HEK293 (cell line): Measurements from ENCODE around the gene FOXN3.

Experiments
- CTCF ChIA-PET: fragments of 350-600 bp; formaldehyde crosslinking; extraction: SDS; loops from one replicate; lab custom pipeline; 2021; ENCODE audit warnings: antibody characterized with exemption; lab: Yijun Ruan, JAX
- POLR2A ChIA-PET: fragments of 300-600 bp; formaldehyde crosslinking; extraction: SDS; loops from one replicate; lab custom pipeline; 2020; ENCODE audit warnings: antibody characterized with exemption, inconsistent platforms; lab: Yijun Ruan, JAX
- H3K27ac ChIP-seq: fragments of 200-500 bp; sonication (Bioruptor generic); 2 replicates; pipeline ENCODE4 v1.5.1; 2014; ENCODE audit warnings: low read depth, low read length, control low read depth, inconsistent platforms; ENCODE audit errors: extremely low read depth
- H3K36me3 ChIP-seq, 2 experiments: fragments of 200-500 bp in 1 of 2; sonication (Bioruptor generic) in 1 of 2; 1 replicate in 1 of 2; 2 replicates in 1 of 2; pipeline ENCODE4 v1.5.1; 2014 to 2017; ENCODE audit warnings: inconsistent platforms in 2 of 2, low read length in 2 of 2; ENCODE audit not compliant: control insufficient read depth in 2 of 2, insufficient read depth in 1 of 2
- H3K4me1 ChIP-seq: fragments of 200-500 bp; sonication (Bioruptor generic); 2 replicates; pipeline ENCODE4 v1.5.1; 2014; ENCODE audit warnings: mild to moderate bottlenecking, low read length, inconsistent platforms; ENCODE audit not compliant: control insufficient read depth, insufficient read depth
- H3K4me3 ChIP-seq: 2 replicates; pipeline ENCODE4 v1.5.1; 2011; ENCODE audit warnings: low read depth, mild to moderate bottlenecking, control low read depth, low read length, moderate library complexity
- H3K9me3 ChIP-seq: fragments of 200-500 bp; sonication (Bioruptor generic); 2 replicates; pipeline ENCODE4 v1.5.1; 2014; ENCODE audit warnings: low read depth, low read length, inconsistent platforms; ENCODE audit not compliant: control insufficient read depth, insufficient read depth
- GLI4 ChIP-seq: fragments of 450-650 bp; formaldehyde crosslinking; IDR thresholded peaks from 2 replicates; pipeline ENCODE4 v1.5.1; 2016; ENCODE audit warnings: missing biosample characterization, missing genetic modification characterization
- HOXC10 ChIP-seq: sonication (generic); formaldehyde crosslinking; IDR thresholded peaks from 2 replicates; pipeline ENCODE4 v1.8.1; 2023; ENCODE audit warnings: mild to moderate bottlenecking, missing genetic modification reagents
- KLF10 ChIP-seq: fragments of 450-650 bp; IDR thresholded peaks from 2 replicates; pipeline ENCODE4 v1.5.1; 2018; ENCODE audit warnings: missing biosample characterization, mild to moderate bottlenecking, missing genetic modification characterization
- KLF16 ChIP-seq: fragments of 450-650 bp; formaldehyde crosslinking; IDR thresholded peaks from 2 replicates; pipeline ENCODE4 v1.5.1; 2017; ENCODE audit warnings: missing biosample characterization, missing genetic modification characterization
- KLF8 ChIP-seq: fragments of 450-650 bp; formaldehyde crosslinking; IDR thresholded peaks from 2 replicates; pipeline ENCODE4 v1.5.1; 2016; ENCODE audit warnings: missing biosample characterization, missing genetic modification characterization
- MZF1 ChIP-seq: fragments of 450-650 bp; formaldehyde crosslinking; IDR thresholded peaks from 2 replicates; pipeline ENCODE4 v1.5.1; 2017; ENCODE audit warnings: missing biosample characterization, missing genetic modification characterization, borderline replicate concordance
- OSR2 ChIP-seq: fragments of 450-650 bp; formaldehyde crosslinking; IDR thresholded peaks from 2 replicates; pipeline ENCODE4 v1.5.1; 2016; ENCODE audit warnings: missing biosample characterization, missing genetic modification characterization
- PRDM1 ChIP-seq: fragments of 450-650 bp; formaldehyde crosslinking; IDR thresholded peaks from 2 replicates; pipeline ENCODE4; 2016; ENCODE audit warnings: missing biosample characterization, missing genetic modification characterization
- SETDB1 ChIP-seq: IDR thresholded peaks from one replicate; pipeline ENCODE4 v1.6.1; 2017; ENCODE audit warnings: mild to moderate bottlenecking, low read length, moderate library complexity, mixed read lengths; ENCODE audit not compliant: insufficient read length
- SP7 ChIP-seq: fragments of 450-650 bp; formaldehyde crosslinking; IDR thresholded peaks from 2 replicates; pipeline ENCODE4 v1.5.1; 2016; ENCODE audit warnings: missing biosample characterization, missing genetic modification characterization
- WT1 ChIP-seq: fragments of 450-650 bp; formaldehyde crosslinking; IDR thresholded peaks from 2 replicates; pipeline ENCODE4 v1.5.1; 2016; ENCODE audit warnings: missing biosample characterization, missing genetic modification characterization
- ZBTB20 ChIP-seq: fragments of 450-650 bp; formaldehyde crosslinking; IDR thresholded peaks from 2 replicates; pipeline ENCODE4 v1.5.1; 2016; ENCODE audit warnings: missing biosample characterization, missing genetic modification characterization
- ZBTB21 ChIP-seq: fragments of 450-650 bp; formaldehyde crosslinking; IDR thresholded peaks from 2 replicates; pipeline ENCODE4 v1.5.1; 2017; ENCODE audit warnings: missing biosample characterization, missing genetic modification characterization
- ZBTB8A ChIP-seq: fragments of 450-650 bp; formaldehyde crosslinking; IDR thresholded peaks from 2 replicates; pipeline ENCODE4 v1.5.1; 2016; ENCODE audit warnings: missing biosample characterization, missing genetic modification characterization
- ZFP3 ChIP-seq: fragments of 450-650 bp; formaldehyde crosslinking; IDR thresholded peaks from 2 replicates; pipeline ENCODE4 v1.5.1; 2016; ENCODE audit warnings: low read depth, missing biosample characterization, missing genetic modification characterization
- ZNF2 ChIP-seq: fragments of 450-650 bp; formaldehyde crosslinking; IDR thresholded peaks from 2 replicates; pipeline ENCODE4 v1.5.1; 2016; ENCODE audit warnings: missing biosample characterization, missing genetic modification characterization
- ZNF214 ChIP-seq: fragments of 450-650 bp; formaldehyde crosslinking; IDR thresholded peaks from 2 replicates; pipeline ENCODE4 v1.5.1; 2017; ENCODE audit warnings: missing biosample characterization, mild to moderate bottlenecking, missing genetic modification characterization, borderline replicate concordance
- ZNF350 ChIP-seq: fragments of 450-650 bp; formaldehyde crosslinking; IDR thresholded peaks from 2 replicates; pipeline ENCODE4 v1.5.0; 2017; ENCODE audit warnings: missing biosample characterization, mild to moderate bottlenecking, missing genetic modification characterization
- ZNF366 ChIP-seq: fragments of 450-650 bp; formaldehyde crosslinking; conservative IDR thresholded peaks from 2 replicates; pipeline ENCODE4 v1.5.1; 2016; ENCODE audit warnings: missing biosample characterization, missing genetic modification characterization
- ZNF37A ChIP-seq: fragments of 450-650 bp; IDR thresholded peaks from 2 replicates; pipeline ENCODE4 v1.5.1; 2018; ENCODE audit warnings: missing biosample characterization, missing genetic modification characterization
- ZNF404 ChIP-seq: fragments of 450-650 bp; formaldehyde crosslinking; IDR thresholded peaks from 2 replicates; pipeline ENCODE4 v1.5.1; 2017; ENCODE audit warnings: missing biosample characterization, missing genetic modification characterization
- ZNF529 ChIP-seq: fragments of 450-650 bp; formaldehyde crosslinking; IDR thresholded peaks from 2 replicates; pipeline ENCODE4 v1.5.1; 2017; ENCODE audit warnings: missing genetic modification characterization, missing biosample characterization; ENCODE audit not compliant: insufficient replicate concordance
- ZNF544 ChIP-seq: fragments of 450-650 bp; formaldehyde crosslinking; IDR thresholded peaks from 2 replicates; pipeline ENCODE4 v1.5.0; 2017; ENCODE audit warnings: missing biosample characterization, missing genetic modification characterization
- ZNF626 ChIP-seq: fragments of 450-650 bp; sonication (Bioruptor Pico); formaldehyde crosslinking; IDR thresholded peaks from 2 replicates; pipeline ENCODE4 v1.5.1; 2018; ENCODE audit warnings: missing biosample characterization, missing genetic modification characterization, inconsistent platforms
- ZNF629 ChIP-seq: fragments of 450-650 bp; formaldehyde crosslinking; IDR thresholded peaks from 2 replicates; pipeline ENCODE4 v1.5.1; 2017; ENCODE audit warnings: missing biosample characterization, missing genetic modification characterization
- ZNF639 ChIP-seq: fragments of 450-650 bp; formaldehyde crosslinking; IDR thresholded peaks from 2 replicates; pipeline ENCODE4 v1.5.1; 2016; ENCODE audit warnings: missing biosample characterization, missing genetic modification characterization
- ZNF701 ChIP-seq: fragments of 450-650 bp; formaldehyde crosslinking; IDR thresholded peaks from 2 replicates; pipeline ENCODE4 v1.5.1; 2016; ENCODE audit warnings: missing biosample characterization, missing genetic modification characterization
- ZNF704 ChIP-seq: fragments of 450-650 bp; formaldehyde crosslinking; IDR thresholded peaks from 2 replicates; pipeline ENCODE4 v1.5.1; 2016; ENCODE audit warnings: missing biosample characterization, missing genetic modification characterization
- ZNF830 ChIP-seq: fragments of 450-650 bp; IDR thresholded peaks from 2 replicates; pipeline ENCODE4 v1.5.0; 2018; ENCODE audit warnings: missing biosample characterization, missing genetic modification characterization, low read depth, mild to moderate bottlenecking, moderate library complexity
- ZNF837 ChIP-seq: fragments of 450-650 bp; formaldehyde crosslinking; IDR thresholded peaks from 2 replicates; pipeline ENCODE4 v1.5.1; 2016; ENCODE audit warnings: missing biosample characterization, missing genetic modification characterization
- ZNF843 ChIP-seq: fragments of 450-650 bp; formaldehyde crosslinking; IDR thresholded peaks from 2 replicates; pipeline ENCODE4 v1.5.1; 2016; ENCODE audit warnings: missing biosample characterization, missing genetic modification characterization
- TF ChIP-seq, protein P1 (sequence below): fragments of 450-650 bp; formaldehyde crosslinking; IDR thresholded peaks from 2 replicates; pipeline ENCODE4; 2016; ENCODE audit warnings: missing biosample characterization, missing genetic modification characterization
- TF ChIP-seq, protein P2 (sequence below): fragments of 450-650 bp; formaldehyde crosslinking; IDR thresholded peaks from 2 replicates; pipeline ENCODE4 v1.5.1; 2017; ENCODE audit warnings: missing biosample characterization, missing genetic modification characterization

Gene FOXN3

DNA sequence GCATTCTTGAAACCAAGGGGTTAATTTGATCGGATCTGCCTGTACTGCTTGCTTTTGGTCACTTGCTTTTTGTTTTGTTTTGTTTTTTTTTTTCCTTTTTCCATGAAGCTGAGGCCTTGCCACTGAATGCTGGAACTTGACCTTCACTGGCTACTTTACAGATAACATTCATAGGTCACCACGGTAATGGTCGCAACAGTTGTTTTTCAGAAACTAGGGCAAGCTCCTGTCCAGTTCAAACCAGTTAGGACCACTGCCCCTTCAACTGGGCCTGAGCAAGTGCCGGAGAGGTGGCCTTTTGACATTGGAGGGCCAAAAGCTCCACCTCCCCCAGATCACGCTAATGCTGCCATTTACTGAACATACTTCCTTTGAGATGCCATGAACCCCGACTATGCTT, 147.6 kb downstream of the FOXN3 start (continued):
- TF ChIP-seq ZNF639 (tag by site-specific recombination) (no peak), MZF1 (tag by site-specific recombination) (no peak), OSR2 (tag by site-specific recombination) (no peak), HOXC10 (CRISPR knock-in tag) (no peak), ZNF350 (tag by site-specific recombination) (no peak), ZNF2 (tag by site-specific recombination) (no peak), KLF10 (tag by site-specific recombination) (no peak)

DNA sequence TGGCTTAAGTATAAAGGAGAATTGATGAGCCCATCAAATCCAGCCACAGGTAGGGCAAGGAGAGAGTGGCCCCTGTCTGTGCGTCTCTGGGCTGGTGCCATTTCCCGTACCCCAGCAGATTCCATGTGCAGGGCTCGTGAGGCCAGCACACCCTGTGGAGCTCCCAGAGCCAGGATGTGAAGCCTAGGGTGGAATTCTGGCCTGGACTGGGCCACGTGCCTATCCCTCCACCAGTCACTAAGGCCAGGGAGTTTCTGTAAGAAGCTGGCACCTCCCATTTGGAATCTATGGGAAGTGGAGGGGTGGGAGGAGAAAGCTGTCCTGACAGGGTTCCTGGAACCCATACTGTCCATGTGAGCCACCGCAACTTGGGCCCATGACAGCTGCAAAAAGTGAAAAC, 148.5 kb downstream of the FOXN3 start:
- ChIA-PET CTCF (no interaction called here), POLR2A (no interaction called here)
- Histone ChIP-seq H3K4me3 (no peak overlapping the region), H3K9me3 (no peaks in the 10 kb centered on the region), H3K27ac (no peak overlapping the region), H3K36me3 (no peaks in the 10 kb centered on the region), H3K4me1 (no peaks in the 10 kb centered on the region)
- TF ChIP-seq KLF8 (tag by site-specific recombination), result no peak
- TF ChIP-seq ZNF704 (tag by site-specific recombination), result no peak
- no peak for TF ChIP-seq ZNF830 (tag by site-specific recombination)
- no peak for TF ChIP-seq GLI4 (tag by site-specific recombination)
- no peak for TF ChIP-seq SP7 (tag by site-specific recombination)
- no peak for TF ChIP-seq ZNF544
- no peak for TF ChIP-seq ZNF214 (tag by site-specific recombination)
- no peak for TF ChIP-seq WT1 (tag by site-specific recombination)
- TF ChIP-seq PRDM1 (tag by site-specific recombination), result no peak
- TF ChIP-seq ZNF404, result no peak
- TF ChIP-seq ZNF37A (tag by site-specific recombination), result no peak
- no peak for TF ChIP-seq ZBTB8A (tag by site-specific recombination)
- TF ChIP-seq KLF10 (tag by site-specific recombination), result no peak
- no peak for TF ChIP-seq KLF16 (tag by site-specific recombination)
- TF ChIP-seq, protein P1, sequence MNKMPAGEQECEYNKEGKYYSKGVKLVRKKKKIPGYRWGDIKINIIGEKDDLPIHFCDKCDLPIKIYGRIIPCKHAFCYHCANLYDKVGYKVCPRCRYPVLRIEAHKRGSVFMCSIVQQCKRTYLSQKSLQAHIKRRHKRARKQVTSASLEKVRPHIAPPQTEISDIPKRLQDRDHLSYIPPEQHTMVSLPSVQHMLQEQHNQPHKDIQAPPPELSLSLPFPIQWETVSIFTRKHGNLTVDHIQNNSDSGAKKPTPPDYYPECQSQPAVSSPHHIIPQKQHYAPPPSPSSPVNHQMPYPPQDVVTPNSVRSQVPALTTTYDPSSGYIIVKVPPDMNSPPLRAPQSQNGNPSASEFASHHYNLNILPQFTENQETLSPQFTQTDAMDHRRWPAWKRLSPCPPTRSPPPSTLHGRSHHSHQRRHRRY, result no peak

GRCh38 chr14:89267656-89268055, 149.4 kb downstream of the FOXN3 start:
- H3K36me3 ChIP-seq, result no peaks in the 10 kb centered on the region
- H3K4me1 ChIP-seq, result no peaks in the 10 kb centered on the region
- POLR2A ChIA-PET, result no interaction called here
- H3K4me3 ChIP-seq, result no peak overlapping the region
- H3K27ac ChIP-seq, result no peak overlapping the region
- CTCF ChIA-PET, result no interaction called here
- H3K9me3 ChIP-seq, result no peaks in the 10 kb centered on the region
- no peak for TF ChIP-seq SETDB1
- TF ChIP-seq ZNF366 (tag by site-specific recombination), result no peak
- no peak for TF ChIP-seq ZNF843 (tag by site-specific recombination)
- TF ChIP-seq ZBTB20 (tag by site-specific recombination), result no peak
- no peak for TF ChIP-seq ZNF701 (tag by site-specific recombination)
- no peak for TF ChIP-seq ZFP3
- no peak for TF ChIP-seq ZNF629 (tag by site-specific recombination)
- no peak for TF ChIP-seq ZNF529 (tag by site-specific recombination)
- no peak for TF ChIP-seq ZNF626 (tag by site-specific recombination)
- no peak for TF ChIP-seq ZNF837 (tag by site-specific recombination)
- TF ChIP-seq ZBTB8A (tag by site-specific recombination), result no peak
- TF ChIP-seq WT1 (tag by site-specific recombination), result no peak
- TF ChIP-seq, protein P2, sequence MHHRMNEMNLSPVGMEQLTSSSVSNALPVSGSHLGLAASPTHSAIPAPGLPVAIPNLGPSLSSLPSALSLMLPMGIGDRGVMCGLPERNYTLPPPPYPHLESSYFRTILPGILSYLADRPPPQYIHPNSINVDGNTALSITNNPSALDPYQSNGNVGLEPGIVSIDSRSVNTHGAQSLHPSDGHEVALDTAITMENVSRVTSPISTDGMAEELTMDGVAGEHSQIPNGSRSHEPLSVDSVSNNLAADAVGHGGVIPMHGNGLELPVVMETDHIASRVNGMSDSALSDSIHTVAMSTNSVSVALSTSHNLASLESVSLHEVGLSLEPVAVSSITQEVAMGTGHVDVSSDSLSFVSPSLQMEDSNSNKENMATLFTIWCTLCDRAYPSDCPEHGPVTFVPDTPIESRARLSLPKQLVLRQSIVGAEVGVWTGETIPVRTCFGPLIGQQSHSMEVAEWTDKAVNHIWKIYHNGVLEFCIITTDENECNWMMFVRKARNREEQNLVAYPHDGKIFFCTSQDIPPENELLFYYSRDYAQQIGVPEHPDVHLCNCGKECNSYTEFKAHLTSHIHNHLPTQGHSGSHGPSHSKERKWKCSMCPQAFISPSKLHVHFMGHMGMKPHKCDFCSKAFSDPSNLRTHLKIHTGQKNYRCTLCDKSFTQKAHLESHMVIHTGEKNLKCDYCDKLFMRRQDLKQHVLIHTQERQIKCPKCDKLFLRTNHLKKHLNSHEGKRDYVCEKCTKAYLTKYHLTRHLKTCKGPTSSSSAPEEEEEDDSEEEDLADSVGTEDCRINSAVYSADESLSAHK (tag by site-specific recombination), result no peak
- no peak for TF ChIP-seq ZBTB21 (tag by site-specific recombination)
